Activated CD4-positive, alpha-beta T cell treated with anti-CD3 and anti-CD28 coated beads for 48 hours (primary cell): ENCODE results near the gene TK2.
A peak's percentile ranks its signal among the peaks of the same experiment; 100 is the strongest.
"Not testable (repeated sequence)": the region's sequence is repeated elsewhere in the genome, so short reads cannot be mapped to it uniquely, and the experiment has no call there.

Experiments
- DNase-seq: peaks from one replicate; pipeline ENCODE4 v3.0.0-alpha.2; 2020

Gene TK2

DNA sequence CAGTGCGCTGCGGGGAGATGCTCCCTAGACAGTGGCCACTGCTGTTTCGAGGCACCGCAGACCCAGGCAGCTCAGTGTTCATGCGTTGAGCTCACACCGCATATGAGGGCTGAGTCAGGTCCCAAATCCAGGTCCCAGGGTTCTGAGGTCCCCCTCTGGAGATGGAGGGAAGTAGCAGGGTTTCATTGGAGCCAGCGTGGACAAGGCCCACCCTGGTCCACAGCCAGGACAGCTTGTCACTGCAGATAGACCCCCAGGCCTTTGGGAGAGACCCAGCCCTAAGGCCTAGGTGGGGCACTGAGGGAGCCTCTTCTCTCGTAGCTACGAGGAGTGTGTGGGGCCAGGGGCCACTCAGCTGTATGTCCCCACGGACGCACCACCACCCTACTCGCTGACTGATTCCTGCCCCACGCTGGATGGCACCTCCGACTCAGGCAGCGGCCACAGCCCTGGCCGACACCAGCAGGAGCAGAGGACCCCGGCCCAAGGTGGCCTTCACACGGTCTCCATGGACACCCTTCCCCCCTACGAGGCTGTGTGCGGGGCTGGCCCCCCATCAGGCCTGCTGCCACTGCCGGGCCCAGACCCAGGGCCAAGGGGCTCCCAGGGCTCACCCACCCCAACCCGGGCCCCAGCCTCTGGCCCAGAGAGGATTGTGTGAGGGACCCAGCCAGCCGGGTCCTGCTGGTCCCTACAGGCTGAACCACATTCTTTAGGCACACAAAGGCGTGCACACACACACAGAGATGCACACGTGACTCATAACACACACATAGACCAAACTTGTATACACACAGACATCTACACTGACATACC is 69.4 kb downstream of the TK2 start:
- DNase-seq = no peak

DNA sequence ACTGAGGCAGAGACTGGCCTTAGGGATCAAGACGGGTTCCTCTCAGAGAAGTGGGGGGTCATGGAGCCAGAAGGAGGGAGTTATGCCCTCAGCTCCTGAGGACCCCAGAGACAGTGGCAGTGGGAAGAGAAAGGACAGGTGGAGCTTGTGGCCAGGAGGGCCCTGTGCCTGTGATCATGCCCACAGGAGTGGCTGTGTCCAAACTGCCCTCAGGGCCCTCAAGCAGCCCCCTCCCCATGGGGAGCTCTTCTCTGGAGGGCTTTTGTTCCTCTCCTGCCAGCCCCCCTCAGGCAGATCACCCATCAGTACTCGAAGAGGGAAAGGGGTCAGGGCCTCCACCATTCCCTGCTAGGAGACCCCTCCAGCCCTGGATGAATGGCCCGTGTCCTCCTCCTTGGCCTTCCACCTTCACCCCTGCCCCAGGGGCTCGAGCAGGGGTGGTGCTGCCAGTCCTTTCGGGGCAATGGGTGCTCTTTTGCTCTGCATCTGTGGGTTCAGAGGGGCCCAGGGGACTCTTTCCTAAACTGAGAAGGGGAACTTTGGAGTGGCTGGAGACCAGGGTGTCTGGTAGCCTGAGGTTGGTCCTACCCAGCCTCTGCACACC is 70.2 kb downstream of the TK2 start:
- no peak for DNase-seq

DNA sequence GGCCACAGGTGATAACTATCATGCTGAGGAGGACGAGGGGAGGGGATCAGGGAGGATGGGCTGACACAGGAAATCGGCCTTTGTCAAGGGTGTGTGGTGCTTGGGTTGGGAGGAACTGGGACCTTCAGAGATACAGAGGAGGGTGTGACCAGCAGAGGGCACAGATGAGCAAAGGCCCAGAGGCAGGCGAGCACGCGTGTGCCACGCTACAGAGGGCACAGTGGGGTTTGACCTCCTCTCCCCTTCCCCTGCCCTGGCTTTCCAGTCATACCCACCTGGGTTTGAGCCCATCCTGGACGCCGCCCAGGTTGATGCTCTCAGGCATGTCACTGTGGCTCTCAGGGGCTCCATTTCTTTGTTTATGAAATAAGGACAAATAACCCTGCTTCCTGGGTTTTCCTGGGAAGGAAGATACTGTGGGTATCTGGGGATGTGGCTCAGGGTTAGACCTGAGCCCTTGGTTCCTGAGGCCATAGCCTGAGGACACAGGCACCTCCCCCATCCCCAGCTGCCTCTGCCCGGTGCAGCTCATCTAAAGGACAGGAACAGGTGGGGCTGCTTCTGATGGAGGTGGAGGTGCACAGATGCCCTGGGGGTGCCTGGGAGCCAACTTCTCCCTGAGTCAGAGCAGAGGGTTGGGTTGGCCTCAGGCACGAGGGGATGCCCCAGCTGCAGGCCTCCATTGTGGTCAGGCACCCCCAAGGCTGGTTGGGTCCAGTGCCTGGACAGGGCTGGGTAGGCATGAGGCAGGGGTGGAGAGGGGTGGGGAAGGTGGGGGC is 71.0 kb downstream of the TK2 start:
- DNase-seq = peak; percentile 90

DNA sequence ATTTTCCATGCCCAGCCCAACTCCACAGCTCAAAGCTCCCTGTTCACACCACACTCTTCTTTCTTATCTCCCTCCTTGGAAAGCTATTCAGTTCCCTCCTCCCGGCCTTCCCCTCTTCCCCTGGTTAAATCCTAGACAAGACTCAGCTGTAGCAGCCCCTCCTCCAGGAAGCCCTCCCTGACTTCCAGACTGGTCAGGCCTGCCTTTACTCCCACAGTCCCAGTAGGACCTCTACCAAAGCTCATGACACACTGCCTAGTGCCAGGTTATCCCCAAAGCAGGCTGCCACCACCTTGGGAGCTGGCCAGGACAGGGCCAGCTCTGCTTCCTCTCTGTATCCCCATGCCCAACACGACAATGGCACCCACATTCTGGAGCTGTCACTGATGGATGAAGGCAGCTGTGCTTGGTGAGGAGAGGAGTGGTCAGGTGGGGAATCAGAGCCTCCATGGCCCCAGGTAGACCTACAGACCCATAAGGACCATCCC is 72.8 kb downstream of the TK2 start:
- DNase-seq = no peak

DNA sequence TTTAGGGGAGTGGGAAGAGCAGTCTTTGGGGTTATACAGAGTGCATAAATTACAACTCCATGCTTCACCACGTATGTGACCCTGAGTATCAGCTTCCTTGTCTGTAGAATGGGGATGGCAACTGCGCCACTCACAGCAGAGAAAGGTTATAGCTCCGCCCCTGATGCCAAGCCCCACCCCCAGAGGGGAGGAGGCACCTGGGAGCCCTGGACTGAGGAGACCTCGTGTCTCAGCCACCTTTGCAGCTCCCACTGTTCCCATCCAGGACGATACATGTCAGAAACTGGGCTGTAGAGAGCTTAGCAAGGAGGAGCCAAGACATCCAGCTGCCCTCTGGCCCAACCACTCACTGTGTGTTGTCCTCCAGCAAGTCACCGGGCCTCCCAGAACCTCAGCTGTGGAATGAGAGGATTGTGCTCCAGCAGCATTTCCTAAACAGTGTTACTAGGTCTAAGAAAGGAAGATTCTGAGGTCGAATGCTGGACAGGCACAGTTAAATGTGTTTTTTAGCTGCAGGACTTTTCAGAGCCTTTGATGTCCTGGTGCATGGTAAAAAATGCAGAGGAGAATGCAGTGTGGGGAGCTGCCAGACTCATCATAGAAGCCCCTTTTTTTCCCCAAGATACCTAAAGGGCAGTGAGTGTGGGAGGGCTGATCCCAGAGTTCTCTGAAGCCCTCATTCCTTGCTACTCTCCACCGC is 73.4 kb downstream of the TK2 start:
- peak; percentile 78 for DNase-seq

DNA sequence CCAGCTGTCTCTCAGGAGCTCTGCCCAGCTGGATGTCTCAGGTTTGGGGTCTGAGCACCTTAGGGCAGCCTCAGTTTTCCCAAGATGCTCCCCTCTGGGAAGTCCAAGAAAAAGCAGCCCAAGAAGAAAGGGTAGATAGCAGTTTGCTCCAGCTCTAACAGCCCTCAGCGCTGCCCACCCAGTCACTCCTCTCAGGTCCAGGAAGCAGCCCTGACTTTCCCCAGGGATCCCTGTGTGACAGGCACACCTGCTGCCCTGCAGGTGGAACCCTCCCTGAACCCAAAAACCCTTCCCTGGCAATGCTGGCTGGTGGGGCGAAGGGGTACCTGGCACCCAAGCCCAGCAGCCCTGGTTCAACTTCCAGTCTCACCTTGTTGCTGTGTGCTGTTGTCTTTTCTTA is 74.7 kb downstream of the TK2 start:
- DNase-seq = no peak

DNA sequence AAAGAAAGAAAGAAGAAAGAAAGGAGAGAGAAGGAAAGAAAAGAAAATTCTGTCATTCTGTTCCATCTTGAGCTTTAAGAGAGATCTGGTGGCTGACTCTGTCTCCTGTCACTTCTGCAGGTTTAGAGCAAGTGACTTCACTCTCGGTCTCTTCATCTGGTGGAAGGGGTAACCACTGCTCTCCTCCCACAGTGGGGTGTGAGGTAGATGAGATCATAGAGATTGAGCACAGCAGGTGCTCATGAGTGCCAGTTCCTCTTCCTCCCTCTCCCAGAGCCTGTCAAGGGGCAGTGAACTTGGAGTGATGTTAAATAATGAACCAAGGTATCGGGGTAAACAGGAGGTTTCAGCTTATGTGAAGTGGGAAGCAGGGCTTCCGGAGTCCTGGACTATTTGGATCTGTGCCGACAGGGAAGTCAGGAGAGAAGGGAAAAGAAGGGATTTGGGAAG is 75.1 kb downstream of the TK2 start:
- peak; percentile 68 for DNase-seq

DNA sequence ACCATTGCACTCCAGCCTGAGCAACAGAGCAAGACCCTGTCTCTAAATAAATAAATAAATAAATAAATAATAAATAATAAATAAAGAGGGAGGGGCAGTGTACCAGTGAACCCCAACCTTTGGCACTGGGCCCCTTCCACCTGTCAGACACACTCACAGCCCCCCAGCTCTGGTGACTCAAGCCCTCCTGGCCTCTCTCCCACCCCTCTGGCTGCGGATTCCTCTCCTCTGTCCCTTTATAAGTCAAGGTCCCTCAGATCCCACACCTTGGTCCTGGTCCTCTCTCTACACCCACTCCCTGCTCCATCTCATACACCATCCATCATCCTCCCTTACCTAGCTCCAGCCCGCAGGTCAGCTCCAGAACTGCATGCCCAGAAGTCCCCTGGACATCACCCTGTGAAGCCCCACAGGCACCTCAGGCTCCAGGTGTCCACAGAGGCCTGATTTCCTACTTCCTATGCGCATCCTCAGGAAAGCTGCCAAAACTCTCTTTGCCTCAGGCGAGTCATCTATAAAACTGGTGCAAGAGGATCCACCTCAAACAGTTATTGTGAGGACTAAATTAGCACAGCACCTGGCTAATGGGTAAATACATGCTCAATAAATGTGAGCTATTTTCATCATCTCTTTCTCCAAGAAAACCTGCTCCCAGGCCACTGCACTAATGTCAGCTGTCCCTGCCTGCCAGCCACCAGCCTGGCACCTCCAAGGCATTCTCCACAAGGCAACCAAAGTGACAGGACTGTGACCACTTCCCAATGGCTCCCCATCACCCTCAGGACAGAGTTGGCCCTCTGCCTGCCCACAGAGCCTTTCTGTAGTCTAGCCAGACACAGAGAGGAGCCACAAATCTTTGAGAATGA is 76.0 kb downstream of the TK2 start:
- DNase-seq = no peak

DNA sequence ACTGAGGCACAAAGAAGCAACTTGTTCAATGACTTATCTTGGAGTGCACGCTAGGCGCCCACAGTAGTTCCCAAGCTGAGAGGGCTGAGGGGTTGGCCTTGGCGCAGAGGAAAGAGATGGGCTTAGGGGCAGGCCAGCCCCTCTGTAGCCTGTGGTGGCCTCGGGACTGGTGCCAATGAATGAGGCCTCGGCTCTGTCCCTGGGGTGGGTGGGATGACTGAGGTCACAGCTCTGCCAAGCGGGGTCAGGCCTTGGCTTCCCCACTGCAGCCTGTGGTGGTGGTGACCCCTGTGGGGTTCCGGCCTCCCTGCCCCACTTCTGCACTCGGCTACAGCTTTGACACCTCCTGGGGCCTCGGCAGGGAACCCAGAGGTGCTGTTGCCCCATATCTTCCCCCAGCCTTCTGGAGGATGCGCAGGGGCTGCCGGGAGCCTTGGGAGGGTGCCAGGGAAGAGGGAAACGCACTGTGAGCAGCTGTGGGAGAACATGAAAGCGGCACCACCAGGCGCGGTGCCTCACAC is 76.8 kb downstream of the TK2 start:
- DNase-seq = no peak

DNA sequence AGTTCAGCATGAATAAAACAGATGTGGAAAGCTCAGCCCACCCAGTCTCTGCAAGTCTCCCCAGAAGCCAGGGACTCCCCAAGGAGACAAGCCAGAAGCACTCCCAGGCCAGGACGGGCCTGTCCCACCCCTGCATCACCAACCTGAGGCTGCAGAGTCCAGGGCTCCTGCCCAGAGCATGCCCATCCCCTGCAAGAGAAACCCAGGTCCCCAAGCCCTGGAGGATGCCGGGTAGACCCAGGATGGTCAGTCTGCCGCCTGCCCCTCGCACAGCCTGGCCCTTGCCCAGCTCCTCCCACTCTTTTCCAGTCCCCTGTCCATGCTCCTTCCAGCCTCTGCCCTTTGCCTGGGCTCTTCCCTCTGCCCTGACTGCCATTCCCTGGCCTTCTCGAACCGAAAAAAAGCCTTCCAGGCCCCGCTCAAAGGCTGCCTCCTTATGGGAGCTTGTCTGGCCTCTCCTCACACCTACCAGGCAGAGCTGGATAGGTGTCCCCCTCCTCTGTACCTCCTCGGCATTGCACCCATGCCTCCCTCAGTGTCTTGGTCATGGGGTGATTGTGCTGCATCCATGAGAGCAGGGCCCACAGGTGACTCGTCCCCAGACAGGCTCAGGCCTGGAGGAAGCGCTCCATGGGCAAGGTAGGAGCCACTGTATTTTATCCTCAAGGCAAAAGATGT is 78.1 kb downstream of the TK2 start:
- no peak for DNase-seq

DNA sequence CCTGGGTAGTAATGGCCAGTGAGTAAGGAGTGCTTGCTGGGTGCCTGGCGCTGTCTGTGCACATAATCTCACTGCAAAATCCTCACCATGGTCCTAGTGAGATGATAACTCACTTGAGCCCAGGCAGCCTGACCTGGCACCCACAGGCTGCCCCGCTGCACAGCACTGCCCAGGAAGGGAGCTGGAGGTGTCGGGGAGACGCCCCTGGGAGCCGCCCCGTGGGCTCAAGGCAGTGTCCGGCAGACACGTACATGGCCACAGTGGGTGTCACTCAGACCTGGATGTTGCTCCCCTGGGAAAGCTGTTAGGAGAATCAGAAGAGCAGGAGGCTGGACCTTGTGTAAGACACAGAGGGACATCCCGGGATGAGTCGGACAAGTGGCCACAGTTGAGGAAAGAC is 78.7 kb downstream of the TK2 start:
- DNase-seq = no peak

DNA sequence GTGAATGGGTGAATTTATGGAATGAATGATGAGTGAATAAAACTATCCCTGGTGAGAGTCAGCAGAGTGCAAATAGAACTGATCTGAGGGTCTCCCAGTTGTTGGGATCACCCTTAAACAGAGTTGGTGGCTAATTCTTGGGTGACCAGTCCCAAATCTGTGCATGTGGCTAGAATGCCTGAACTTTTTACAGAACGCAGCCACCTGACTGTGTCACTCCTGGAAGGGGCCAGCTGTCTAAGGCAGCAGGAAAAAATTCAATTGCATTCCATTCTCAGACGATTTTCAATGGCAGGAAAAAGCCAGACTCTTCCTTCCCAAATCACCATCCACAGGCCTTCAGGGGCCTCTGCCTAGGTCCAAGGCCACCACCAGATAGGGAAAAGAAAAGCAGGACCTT is 79.4 kb downstream of the TK2 start:
- DNase-seq = no peak

DNA sequence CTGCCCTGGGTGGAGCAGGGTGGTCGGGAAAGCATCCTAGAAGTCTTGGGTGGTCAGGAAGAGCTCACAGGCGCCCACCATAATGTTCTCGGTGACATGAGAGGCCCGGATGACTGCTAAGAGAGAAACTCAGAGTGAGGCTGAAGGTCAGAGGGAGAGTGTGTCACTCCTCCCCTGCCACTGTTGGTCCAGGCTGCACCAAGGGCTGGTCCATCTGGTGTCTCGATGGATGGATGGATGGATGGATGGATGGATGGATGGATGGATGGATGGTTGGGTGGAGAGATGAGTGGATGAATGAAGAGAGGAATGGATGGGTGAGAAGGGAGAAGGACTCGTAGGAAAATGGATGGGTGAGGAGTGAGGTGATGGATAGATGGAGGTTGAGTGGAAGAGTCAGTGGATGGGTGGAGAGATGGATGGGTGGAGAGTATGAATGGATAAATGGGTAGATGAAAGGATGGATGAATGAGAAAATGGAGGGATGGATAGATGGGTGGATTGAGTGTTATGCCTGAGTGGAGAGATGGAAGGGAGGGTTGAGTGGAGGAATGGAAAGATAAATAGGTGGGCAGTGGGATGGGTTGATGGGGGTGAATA is 79.9 kb downstream of the TK2 start:
- no peak for DNase-seq

DNA sequence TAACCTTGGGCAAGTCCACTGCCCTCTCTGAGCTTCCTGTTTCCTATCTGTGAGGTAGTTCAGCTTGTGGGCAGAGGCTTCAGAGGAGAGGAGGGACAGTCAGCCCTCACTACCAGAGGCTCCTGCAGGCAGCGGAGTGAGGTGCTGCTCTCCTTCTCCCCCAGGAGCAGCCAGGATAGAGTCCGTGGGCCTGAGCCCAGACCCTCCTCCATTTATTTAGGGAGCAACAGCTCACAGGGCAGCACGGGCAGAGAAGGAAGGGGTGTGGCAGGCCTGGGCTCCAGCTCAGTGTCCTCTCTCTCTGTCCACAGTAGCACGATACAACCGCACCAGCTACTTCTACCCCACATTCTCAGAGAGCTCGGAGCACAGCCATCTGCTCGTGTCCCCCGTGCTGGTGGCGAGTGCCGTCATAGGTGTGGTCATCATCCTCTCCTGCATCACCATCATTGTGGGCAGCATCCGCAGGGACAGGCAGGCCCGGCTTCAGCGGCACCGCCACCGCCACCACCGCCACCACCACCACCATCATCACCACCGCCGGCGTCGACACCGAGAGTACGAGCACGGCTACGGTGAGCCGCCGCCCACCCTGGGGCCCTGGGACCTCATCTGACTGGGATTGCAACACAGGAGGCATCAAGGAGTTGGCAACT is 80.5 kb downstream of the TK2 start:
- DNase-seq = no peak

DNA sequence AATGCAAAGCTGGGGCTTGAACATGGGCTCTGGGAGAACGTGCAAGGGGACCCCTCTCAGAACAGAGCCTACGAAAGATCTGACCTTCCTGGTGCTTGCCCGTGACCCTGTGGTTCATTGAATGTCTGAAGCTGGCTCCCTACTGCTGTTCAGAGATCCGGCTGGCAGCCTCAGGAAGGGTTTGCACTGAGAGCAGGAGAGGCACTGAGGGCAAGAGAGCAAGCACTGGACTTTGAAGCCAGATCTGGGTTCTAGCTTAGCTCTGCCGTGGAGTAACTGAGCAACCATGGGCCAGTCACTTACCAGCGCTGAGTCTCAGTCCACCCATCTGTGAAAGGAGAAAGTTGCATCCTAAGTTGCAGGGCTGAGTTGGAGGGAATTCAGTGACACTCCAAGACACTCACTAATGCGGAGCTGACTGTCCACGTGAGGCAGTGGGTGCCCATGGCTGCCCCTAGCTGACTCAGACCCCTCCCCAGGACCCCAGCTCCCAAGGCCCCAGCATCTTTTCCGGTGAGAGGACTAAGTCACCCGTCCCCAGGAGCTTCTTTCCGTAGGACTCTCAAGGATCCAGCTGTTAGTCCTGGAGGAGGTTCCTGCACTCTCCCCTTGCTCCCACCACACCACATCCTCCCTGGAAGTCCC is 81.5 kb downstream of the TK2 start:
- DNase-seq = no peak

DNA sequence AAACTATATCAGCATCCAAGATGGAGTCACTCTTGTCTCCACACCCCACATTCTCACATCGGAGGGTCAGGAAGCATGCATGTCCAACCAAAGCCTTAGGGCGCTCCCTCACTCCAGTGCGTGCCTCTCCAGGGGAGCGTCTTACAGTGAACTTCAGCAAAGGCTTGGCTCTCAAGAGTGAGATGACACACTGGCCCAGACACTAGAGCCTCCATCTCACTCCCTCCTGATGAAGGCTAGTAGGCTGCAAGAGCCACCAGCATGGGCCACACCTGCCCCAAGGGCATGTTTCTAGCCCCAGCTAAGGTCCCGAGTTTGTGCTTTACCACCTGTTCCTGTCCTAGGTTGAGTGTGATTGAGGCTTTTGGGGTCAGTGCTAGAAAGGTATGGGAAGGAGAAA is 82.3 kb downstream of the TK2 start:
- no peak for DNase-seq

DNA sequence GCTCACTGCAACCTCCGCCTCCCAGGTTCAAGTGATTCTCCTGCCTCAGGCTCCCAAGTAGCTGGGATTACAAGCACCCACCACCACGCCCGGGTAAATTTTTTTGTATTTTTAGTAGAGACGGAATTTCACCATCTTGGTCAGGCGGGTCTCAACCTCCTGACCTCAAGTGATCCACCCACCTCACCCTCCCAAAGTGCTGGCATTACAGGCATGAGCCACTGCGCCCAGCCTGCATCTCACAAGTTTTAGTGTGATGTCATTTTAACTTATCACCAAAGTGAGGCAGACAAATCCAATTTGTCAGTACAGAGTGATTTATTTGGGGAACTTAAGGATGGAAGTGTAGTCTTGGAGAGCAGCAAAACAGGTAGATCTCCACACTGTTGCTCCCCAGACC is 83.3 kb downstream of the TK2 start:
- not testable (repeated sequence) for DNase-seq

DNA sequence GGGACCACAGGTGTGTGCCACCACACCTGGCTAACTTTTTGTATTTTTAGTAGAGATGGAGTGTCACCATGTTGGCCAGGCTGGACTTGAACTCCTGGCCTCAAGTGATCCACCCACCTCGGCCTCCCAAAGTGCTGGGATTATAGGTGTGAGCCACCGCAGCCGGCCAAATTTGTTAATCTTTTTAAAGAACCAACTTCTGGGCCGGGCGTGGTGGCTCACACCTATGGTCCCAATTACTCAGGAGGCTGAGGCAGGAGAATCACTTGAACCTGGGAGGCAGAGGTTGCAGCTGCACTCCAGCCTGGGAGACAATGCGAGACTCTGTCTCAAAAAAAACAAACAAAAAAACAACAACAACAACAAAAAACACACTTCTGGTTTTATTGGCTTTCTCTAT is 84.0 kb downstream of the TK2 start:
- not testable (repeated sequence) for DNase-seq

DNA sequence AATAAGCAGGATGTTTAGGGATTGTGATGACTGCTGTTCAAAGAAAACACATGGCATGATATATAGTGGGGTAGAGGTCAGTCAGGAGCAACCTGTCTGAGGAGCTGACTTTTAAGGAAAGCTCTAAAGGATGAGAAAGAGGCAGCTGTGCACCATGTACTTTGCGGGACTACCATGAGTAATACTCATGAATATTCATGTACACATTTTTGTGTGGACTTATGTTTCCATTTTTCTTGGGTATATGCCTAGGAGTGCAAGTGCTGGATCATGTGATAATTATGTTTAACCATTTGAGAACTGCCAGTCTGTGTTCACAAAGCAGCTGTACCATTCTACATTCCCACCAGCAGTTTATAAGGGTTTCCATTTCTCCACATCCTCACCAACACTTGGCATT is 87.0 kb downstream of the TK2 start:
- DNase-seq = no peak

DNA sequence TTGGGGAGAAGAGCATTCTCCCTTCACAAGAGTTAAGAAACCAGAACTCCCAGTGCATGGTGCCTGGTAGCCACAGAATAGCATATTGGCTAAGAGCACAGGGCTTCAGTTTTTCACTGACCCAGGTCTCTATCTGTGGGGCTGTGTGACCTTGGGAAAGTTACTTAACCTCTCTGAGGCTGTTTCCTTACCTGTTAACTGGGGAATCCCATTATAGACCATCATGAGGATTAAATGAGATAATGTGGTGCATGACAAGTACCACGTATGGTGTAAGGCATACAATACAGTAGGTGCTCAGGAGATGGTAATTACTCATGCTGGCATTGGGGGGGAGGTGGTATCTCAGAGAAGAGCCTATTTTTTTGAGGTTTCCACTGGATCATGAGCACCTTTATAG is 89.2 kb downstream of the TK2 start:
- no peak for DNase-seq
